ENCODE results near the gene LHB.
A peak's percentile ranks its signal among the peaks of the same experiment; 100 is the strongest.

Gene LHB

DNA sequence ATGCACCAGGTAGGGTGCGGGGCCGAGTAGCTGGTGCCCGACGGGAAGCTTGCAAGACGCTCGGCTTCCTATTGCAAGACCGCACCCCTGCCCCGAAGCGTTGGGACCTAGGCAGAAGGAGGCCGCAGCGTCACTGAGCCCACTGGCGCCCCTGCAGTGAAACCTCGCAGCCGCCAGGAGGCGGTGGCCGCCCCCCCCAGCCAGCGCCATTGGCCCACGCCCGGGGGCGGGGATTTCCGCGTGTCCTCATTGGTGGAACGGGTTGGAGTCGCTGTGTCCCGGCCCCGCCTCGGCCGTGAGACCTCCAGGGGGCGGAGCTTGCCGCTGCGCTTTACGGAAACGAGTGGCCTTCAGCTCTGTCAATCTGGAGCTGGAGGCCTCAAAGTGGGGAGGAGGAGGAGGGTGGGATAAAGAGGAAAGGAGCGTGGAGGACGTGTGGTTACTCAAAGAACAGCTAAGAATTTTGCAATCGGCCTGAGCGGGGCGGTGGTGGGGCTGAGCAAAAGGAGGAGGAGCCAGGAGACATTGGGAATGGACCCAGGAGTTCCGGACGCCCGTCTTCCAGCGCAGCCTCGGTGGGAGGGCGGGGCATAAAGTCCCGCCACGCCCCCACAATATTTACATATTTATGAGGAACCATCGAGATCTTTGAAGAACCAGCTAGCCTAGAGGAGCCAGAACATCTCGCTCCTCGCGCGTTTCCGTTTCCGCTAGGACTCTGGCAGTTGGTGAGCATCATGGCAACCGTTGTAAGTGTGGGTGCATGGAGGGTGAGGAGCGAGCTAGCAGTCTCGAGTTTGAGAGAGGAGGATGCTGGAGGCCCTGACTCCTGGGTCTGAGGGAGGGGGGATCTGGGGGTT lies 23.5 kb downstream of the LHB start, which contains the start of the genes GYS1 and RUVBL2:
Gene GYS1, minus strand, starts transcription at position 135 of the 860 bp plus-strand sequence. CDS start 197 bp downstream, outside the sequence.
Gene RUVBL2, plus strand, starts transcription at position 713 of the 860 bp plus-strand sequence. Its CDS starts 25 bp downstream, at position 738.
- in situ Hi-C loops (cut with HindIII; ENCODE audit: low sequenced_read_pairs), result no loop called here
- H3K4me3 ChIP-seq (ENCODE audit: low read depth, low read length), result peak within 1 kb of the TSS; percentile 93
- peak; percentile 99 for DNase-seq (ENCODE audit: low read depth)
- TF ChIP-seq, protein P1, sequence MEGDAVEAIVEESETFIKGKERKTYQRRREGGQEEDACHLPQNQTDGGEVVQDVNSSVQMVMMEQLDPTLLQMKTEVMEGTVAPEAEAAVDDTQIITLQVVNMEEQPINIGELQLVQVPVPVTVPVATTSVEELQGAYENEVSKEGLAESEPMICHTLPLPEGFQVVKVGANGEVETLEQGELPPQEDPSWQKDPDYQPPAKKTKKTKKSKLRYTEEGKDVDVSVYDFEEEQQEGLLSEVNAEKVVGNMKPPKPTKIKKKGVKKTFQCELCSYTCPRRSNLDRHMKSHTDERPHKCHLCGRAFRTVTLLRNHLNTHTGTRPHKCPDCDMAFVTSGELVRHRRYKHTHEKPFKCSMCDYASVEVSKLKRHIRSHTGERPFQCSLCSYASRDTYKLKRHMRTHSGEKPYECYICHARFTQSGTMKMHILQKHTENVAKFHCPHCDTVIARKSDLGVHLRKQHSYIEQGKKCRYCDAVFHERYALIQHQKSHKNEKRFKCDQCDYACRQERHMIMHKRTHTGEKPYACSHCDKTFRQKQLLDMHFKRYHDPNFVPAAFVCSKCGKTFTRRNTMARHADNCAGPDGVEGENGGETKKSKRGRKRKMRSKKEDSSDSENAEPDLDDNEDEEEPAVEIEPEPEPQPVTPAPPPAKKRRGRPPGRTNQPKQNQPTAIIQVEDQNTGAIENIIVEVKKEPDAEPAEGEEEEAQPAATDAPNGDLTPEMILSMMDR (IDR thresholded peaks at IDR 0.05; ENCODE audit: low read depth, low read length, missing control alignments), result peak; percentile 86

DNA sequence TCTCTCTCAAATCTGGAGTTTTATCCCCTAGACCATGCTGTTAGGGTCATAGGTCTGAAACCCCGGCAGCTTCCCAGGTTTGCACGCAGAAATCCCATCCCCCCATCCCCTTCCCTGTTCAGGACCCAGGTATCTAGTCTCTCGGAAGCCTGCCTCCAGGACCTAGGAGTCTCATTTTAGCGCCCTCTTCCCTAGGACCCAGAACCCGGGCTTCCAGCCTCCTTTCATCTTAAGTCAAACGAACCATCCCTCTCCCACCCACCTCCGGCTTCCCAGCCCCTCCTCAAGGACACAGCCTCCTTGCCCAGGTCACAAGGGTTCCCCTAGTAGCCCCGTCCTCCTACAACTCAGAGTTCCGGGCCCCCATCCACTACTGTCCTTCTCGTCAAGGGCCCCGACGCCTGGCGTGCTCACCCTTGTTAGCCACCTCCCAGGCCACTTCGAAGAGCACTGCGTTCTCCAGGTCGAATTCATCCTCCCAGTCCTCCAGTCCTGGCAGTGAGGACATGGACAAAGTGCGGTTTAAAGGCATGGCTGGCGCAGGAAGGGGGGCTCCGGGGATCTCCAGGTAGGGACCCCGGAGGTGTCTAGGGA lies 24.2 kb downstream of the LHB start:
- TF ChIP-seq, protein P1 (IDR thresholded peaks at IDR 0.05; ENCODE audit: low read depth, low read length, missing control alignments), result no peak
- peak overlapping the region; percentile 93 for H3K4me3 ChIP-seq (ENCODE audit: low read depth, low read length)
- no peak for DNase-seq (ENCODE audit: low read depth)
- in situ Hi-C loops (cut with HindIII; ENCODE audit: low sequenced_read_pairs), result no loop called here

DNA sequence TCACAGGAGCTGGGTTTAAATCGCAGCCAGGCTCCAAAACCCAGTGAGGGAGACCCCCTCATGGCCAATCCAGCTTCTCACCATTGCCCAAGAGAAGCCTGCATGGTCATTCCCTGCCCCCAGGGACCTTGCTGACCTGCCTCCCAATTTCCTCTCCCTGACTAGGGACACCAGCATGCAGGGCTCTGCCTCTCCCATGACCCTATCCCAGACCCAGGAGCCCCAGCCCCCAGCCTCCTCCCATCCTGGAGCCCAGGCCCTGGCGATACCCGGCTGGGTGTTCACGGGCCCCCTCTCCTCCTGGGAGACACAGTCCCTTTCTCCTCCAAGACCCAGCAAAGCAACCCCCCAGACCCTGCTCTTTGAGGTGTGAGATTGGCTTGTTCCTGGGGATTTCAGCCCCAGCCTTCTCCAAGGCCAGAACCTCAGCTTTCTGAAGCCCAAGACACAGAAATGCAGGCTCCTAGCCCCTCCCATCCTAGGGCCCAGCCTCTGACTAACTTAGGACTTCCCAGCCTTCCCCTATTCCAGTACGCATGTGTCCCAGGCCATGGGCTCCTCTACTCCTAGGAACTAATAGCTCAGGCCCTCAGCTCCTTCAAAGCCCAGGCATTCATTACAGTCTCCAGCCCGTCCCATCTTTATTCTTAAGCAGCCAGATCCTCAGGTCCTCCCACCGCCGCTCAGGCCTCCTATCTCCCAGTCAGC lies 24.9 kb downstream of the LHB start:
- H3K4me3 ChIP-seq (ENCODE audit: low read depth, low read length), result peak overlapping the region; percentile 93
- in situ Hi-C loops (cut with HindIII; ENCODE audit: low sequenced_read_pairs), result no loop called here
- DNase-seq (ENCODE audit: low read depth), result peak; percentile 58
- TF ChIP-seq, protein P1 (IDR thresholded peaks at IDR 0.05; ENCODE audit: low read depth, low read length, missing control alignments), result no peak

DNA sequence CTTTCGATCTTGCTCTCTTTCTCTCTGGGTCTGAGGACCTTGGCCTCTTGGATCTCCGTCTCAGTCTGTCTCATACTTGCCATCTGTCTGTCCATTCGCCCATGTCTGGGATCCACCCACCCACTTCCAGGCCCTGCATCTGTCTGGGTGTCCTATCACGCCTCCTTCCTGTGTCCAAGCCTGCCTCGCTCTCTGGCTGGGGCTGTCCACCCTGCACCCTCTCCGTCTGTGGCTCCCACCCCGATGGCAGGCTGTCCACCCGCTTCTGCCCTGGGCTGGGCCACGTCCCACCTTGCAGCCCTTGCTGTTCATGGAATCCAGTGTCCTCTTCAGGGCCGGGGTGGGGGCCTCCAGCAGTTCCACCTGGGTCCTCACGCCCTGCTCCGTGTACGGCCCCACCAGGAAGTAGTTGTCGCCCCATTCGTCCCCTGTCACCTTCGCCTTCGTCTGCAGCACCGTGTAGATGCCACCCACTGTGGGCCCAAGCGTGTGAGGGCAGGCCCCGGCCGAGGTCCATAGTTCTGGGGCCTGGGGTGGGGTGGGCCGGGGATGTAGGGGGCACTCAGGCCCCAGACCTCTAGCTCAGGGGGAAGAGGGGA lies 25.8 kb downstream of the LHB start:
- TF ChIP-seq, protein P1 (IDR thresholded peaks at IDR 0.05; ENCODE audit: low read depth, low read length, missing control alignments), result no peak
- no peak for DNase-seq (ENCODE audit: low read depth)
- H3K4me3 ChIP-seq (ENCODE audit: low read depth, low read length), result no peak overlapping the region
- in situ Hi-C loops (cut with HindIII; ENCODE audit: low sequenced_read_pairs), result no loop called here

DNA sequence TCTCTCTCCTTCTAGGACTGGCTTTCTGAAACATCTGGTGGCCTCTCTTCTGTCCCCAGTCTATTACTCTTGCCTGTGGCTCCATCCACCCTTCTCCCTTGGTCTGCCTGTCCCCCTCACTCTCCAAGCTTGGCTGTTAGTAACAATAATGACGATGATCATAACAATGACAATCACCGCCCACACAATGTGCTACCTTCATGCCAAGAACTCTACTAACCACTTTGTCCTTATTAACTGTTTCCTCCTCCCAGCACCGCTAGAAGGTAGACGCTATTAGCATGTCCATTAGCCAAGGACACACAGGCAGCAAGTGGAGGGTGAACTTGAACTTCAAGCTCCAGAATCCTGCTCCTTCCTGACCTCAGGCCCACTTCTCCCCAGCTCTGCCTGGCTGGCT lies 26.5 kb downstream of the LHB start:
- in situ Hi-C loops (cut with HindIII; ENCODE audit: low sequenced_read_pairs), result no loop called here
- no peak for DNase-seq (ENCODE audit: low read depth)
- no peak overlapping the region for H3K4me3 ChIP-seq (ENCODE audit: low read depth, low read length)
- TF ChIP-seq, protein P1 (IDR thresholded peaks at IDR 0.05; ENCODE audit: low read depth, low read length, missing control alignments), result no peak

Measured in astrocyte of the cerebellum (primary cell).